ENCODE measurements around the gene RASSF7. TPM values are rescaled to one million over a fixed set of nuclear protein-coding genes. Genes with fewer than 3 reads are reported as not detected.

RASSF7 gene
- total RNA-seq, 2 experiments from 2014 or later = 18.8 to 21.9 TPM

- no peaks in the 10 kb centered on the region for H3K27me3 Mint-ChIP-seq
- H3K9me3 Mint-ChIP-seq = no peaks in the 10 kb centered on the region
- no peak for DNase-seq
- peak overlapping the region; percentile 5 for H3K27ac Mint-ChIP-seq
- peaks cover 38% of the 10 kb centered on the region for H3K36me3 Mint-ChIP-seq
- H3K4me1 Mint-ChIP-seq (ENCODE audit: low read depth) = peaks cover 17% of the 10 kb centered on the region
- POLR2A ChIA-PET = no interaction called here
- intact Hi-C loops (cut with micrococcal nuclease) = no loop called here
- CTCF ChIA-PET = interaction anchor here (1.2 to 2.4 kb wide), 2 partner anchors 57 to 115 kb away, joined by 3 to 9 read pairs; no protein-coding TSS in a partner anchor
- no peak overlapping the region for H3K4me3 Mint-ChIP-seq
These were observed 50.5 kb downstream of the RASSF7 start for GRCh38 chr11:611001-611996.

- DNase-seq = peak; percentile 40
- peaks cover 32% of the 10 kb centered on the region for H3K36me3 Mint-ChIP-seq
- POLR2A ChIA-PET = no interaction called here
- peaks cover 17% of the 10 kb centered on the region for H3K4me1 Mint-ChIP-seq (ENCODE audit: low read depth)
- no peak overlapping the region for H3K4me3 Mint-ChIP-seq
- no peaks in the 10 kb centered on the region for H3K27me3 Mint-ChIP-seq
- intact Hi-C loops (cut with micrococcal nuclease) = no loop called here
- peak overlapping the region; percentile 68 for H3K27ac Mint-ChIP-seq
- H3K9me3 Mint-ChIP-seq = no peaks in the 10 kb centered on the region
- CTCF ChIA-PET = interaction anchor here (1.2 to 2.4 kb wide), 2 partner anchors 58 to 93 kb away, joined by 4 to 9 read pairs; no protein-coding TSS in a partner anchor
These were observed 51.6 kb downstream of the RASSF7 start for GRCh38 chr11:612201-612960.

GRCh38 chr11:612961-613300 lies 52.2 kb downstream of the RASSF7 start:
- Mint-ChIP-seq H3K27ac (no peak overlapping the region), H3K36me3 (peaks cover 32% of the 10 kb centered on the region), H3K27me3 (no peaks in the 10 kb centered on the region), H3K9me3 (no peaks in the 10 kb centered on the region), H3K4me3 (no peak overlapping the region), H3K4me1 (ENCODE audit: low read depth) (peaks cover 17% of the 10 kb centered on the region)
- ChIA-PET CTCF (interaction anchor here (1.2 to 2.4 kb wide), 2 partner anchors 59 to 94 kb away, joined by 4 to 9 read pairs; no protein-coding TSS in a partner anchor), POLR2A (no interaction called here)
- no peak for DNase-seq
- intact Hi-C loops (cut with micrococcal nuclease) = no loop called here

- H3K36me3 Mint-ChIP-seq = peaks cover 31% of the 10 kb centered on the region
- H3K27me3 Mint-ChIP-seq = no peaks in the 10 kb centered on the region
- DNase-seq = peak; percentile 93
- POLR2A ChIA-PET = interaction anchor here (1.1 kb wide), 1 partner anchor 38 kb away, joined by 3 read pairs; no protein-coding TSS in a partner anchor
- CTCF ChIA-PET = interaction anchor here (1.2 to 2.4 kb wide), 2 partner anchors 59 to 94 kb away, joined by 4 to 9 read pairs; no protein-coding TSS in a partner anchor
- peak overlapping the region; percentile 69 for H3K27ac Mint-ChIP-seq
- peaks cover 17% of the 10 kb centered on the region for H3K4me1 Mint-ChIP-seq (ENCODE audit: low read depth)
- no peaks in the 10 kb centered on the region for H3K9me3 Mint-ChIP-seq
- peak overlapping the region; percentile 92 for H3K4me3 Mint-ChIP-seq
- intact Hi-C loops (cut with micrococcal nuclease) = no loop called here
These were observed 52.7 kb downstream of the RASSF7 start for GRCh38 chr11:613369-613968.

Small RNA genes within 50 kb of the gene (microRNA-seq; reads per million reads assigned to microRNA genes)
- gene MIR210 (ENCODE audit: borderline microRNAs expressed, borderline number of aligned reads, borderline replicate concordance) = 388 reads per million, percentile 80 among the genes with 10 or more reads in this experiment

Other genes with a start within 250 kb of the RASSF7 start
- gene IFITM1, start 246.9 kb upstream of the RASSF7 start, total RNA-seq = 100 to 1,000 TPM; 195 to 200 TPM
- gene IFITM3, start 240.1 kb upstream of the RASSF7 start, total RNA-seq = 10 to 100 TPM; 25.6 TPM
- 1 to 10 TPM; 2.1 to 4.0 TPM for gene B4GALNT4, start 191.5 kb upstream of the RASSF7 start, total RNA-seq
- gene PKP3, start 166.8 kb upstream of the RASSF7 start, total RNA-seq = under 1 TPM in 1 of 2 experiments, not detected in 1; 0.40 TPM
- gene SIGIRR, start 146.0 kb upstream of the RASSF7 start, total RNA-seq = 10 to 100 TPM; 55.0 to 57.2 TPM
- 10 to 100 TPM; 41.7 to 45.6 TPM for gene ANO9, start 119.0 kb upstream of the RASSF7 start, total RNA-seq
- gene PTDSS2, start 110.7 kb upstream of the RASSF7 start, total RNA-seq = 10 to 100 TPM; 15.0 to 16.7 TPM
- gene RNH1, start 53.7 kb upstream of the RASSF7 start, total RNA-seq = 100 to 1,000 TPM; 127 to 134 TPM
- 10 to 100 TPM; 39.8 to 42.0 TPM for gene HRAS, start 25.4 kb upstream of the RASSF7 start, total RNA-seq
- 1 to 10 TPM; 1.3 to 1.6 TPM for gene LRRC56, start 23.4 kb upstream of the RASSF7 start, total RNA-seq
- gene LMNTD2, start 232 bp upstream of the RASSF7 start, total RNA-seq = 1 to 10 TPM; 3.1 to 3.9 TPM
- 10 to 100 TPM; 32.4 to 33.5 TPM for gene PHRF1, start 15.5 kb downstream of the RASSF7 start, total RNA-seq
- gene IRF7, start 55.0 kb downstream of the RASSF7 start, total RNA-seq = 10 to 100 TPM; 79.9 to 80.7 TPM
- not detected for gene CDHR5, start 64.0 kb downstream of the RASSF7 start, total RNA-seq
- not detected for gene SCT, start 66.2 kb downstream of the RASSF7 start, total RNA-seq
- under 1 TPM; 0.21 to 0.39 TPM for gene DRD4, start 76.3 kb downstream of the RASSF7 start, total RNA-seq
- gene DEAF1, start 134.3 kb downstream of the RASSF7 start, total RNA-seq = 10 to 100 TPM; 41.5 to 50.5 TPM
- gene TMEM80, start 134.8 kb downstream of the RASSF7 start, total RNA-seq = 1 to 10 TPM; 9.5 to 9.8 TPM
- gene EPS8L2, start 145.3 kb downstream of the RASSF7 start, total RNA-seq = 10 to 100 TPM; 12.4 to 12.6 TPM
- gene TALDO1, start 186.5 kb downstream of the RASSF7 start, total RNA-seq = 100 to 1,000 TPM; 284 to 296 TPM
- 10 to 100 TPM; 36.6 to 39.1 TPM for gene GATD1, start 216.5 kb downstream of the RASSF7 start, total RNA-seq
- 1 to 10 TPM in 1 of 2 experiments, under 1 TPM in 1; 0.68 to 1.1 TPM for gene CEND1, start 229.1 kb downstream of the RASSF7 start, total RNA-seq
- gene SLC25A22, start 237.3 kb downstream of the RASSF7 start, total RNA-seq = 10 to 100 TPM; 28.4 to 32.2 TPM
- 10 to 100 TPM; 28.3 to 32.1 TPM for gene PIDD1, start 244.3 kb downstream of the RASSF7 start, total RNA-seq
- gene RPLP2, start 249.0 kb downstream of the RASSF7 start, total RNA-seq = 1,000 to 10,000 TPM; 2,941 to 2,963 TPM

Data from activated CD4-positive, alpha-beta memory T cell treated with anti-CD3 and anti-CD28 coated beads for 36 hours (primary cell).